ENCODE measurements around the gene NKD1. TPM values are rescaled to one million over a fixed set of nuclear protein-coding genes. Genes with fewer than 3 reads are reported as not detected.

The NKD1 gene
- total RNA-seq: 10 to 100 TPM in 1 of 2 donors, 1 to 10 TPM in 1; 7.0 to 13.8 TPM

GRCh38 chr16:50548125-50548908 is at the start of gene NKD1:
Gene NKD1, plus strand, starts transcription at chr16:50548396. Its CDS starts 158 bp downstream, at chr16:50548554.
- peak; percentile 68 for DNase-seq (ENCODE audit: low spot score)
- Histone ChIP-seq H3K4me1 (replicated peaks) (no peaks in the 10 kb centered on the region), H3K4me3 (peak within 1 kb of the TSS; percentile 63 to 77), H3K9me3 (no peaks in the 10 kb centered on the region), H3K36me3 (no peaks in the 10 kb centered on the region), H3K27ac (peak within 1 kb of the TSS; percentile 41 to 72), H3K27me3 (replicated peaks; ENCODE audit: insufficient read depth) (no peaks in the 10 kb centered on the region)
- intact Hi-C loops (cut with DNase I): loop anchor here (5.0 to 10.0 kb wide), 4 partner anchors 44 to 256 kb away; no protein-coding TSS in a partner anchor
- TF ChIP-seq CTCF (IDR thresholded peaks at IDR 0.05) (peak in 1 of 4 experiments; percentile 2), POLR2AphosphoS5 (IDR thresholded peaks at IDR 0.05) (no peak), POLR2A (IDR thresholded peaks at IDR 0.05) (no peak)
- WGBS: under 1% methylated on average over 96 of the region's 113 CpGs

- Histone ChIP-seq H3K36me3 (no peaks in the 10 kb centered on the region), H3K27ac (no peak overlapping the region), H3K4me1 (replicated peaks) (no peaks in the 10 kb centered on the region), H3K9me3 (no peaks in the 10 kb centered on the region), H3K27me3 (replicated peaks; ENCODE audit: insufficient read depth) (no peaks in the 10 kb centered on the region), H3K4me3 (no peak overlapping the region)
- intact Hi-C loops (cut with DNase I): no loop called here
- DNase-seq (ENCODE audit: low spot score): no peak
- WGBS: 48% methylated on average over 12 of the region's 12 CpGs
- TF ChIP-seq POLR2A (IDR thresholded peaks at IDR 0.05) (no peak), CTCF (IDR thresholded peaks at IDR 0.05) (no peak), POLR2AphosphoS5 (IDR thresholded peaks at IDR 0.05) (no peak)
Measured at GRCh38 chr16:50498431-50499155, 49.6 kb upstream of the NKD1 start.

- Histone ChIP-seq H3K4me3 (no peak overlapping the region), H3K27me3 (replicated peaks; ENCODE audit: insufficient read depth) (no peaks in the 10 kb centered on the region), H3K36me3 (no peaks in the 10 kb centered on the region), H3K9me3 (no peaks in the 10 kb centered on the region), H3K27ac (no peak overlapping the region), H3K4me1 (replicated peaks) (no peaks in the 10 kb centered on the region)
- intact Hi-C loops (cut with DNase I): no loop called here
- 91% methylated on average over 2 of the region's 2 CpGs for WGBS
- DNase-seq (ENCODE audit: low spot score): no peak
- TF ChIP-seq POLR2AphosphoS5 (IDR thresholded peaks at IDR 0.05) (no peak), CTCF (IDR thresholded peaks at IDR 0.05) (no peak), POLR2A (IDR thresholded peaks at IDR 0.05) (no peak)
Measured at GRCh38 chr16:50499254-50499653, 48.9 kb upstream of the NKD1 start.

GRCh38 chr16:50500171-50500874 is 47.9 kb upstream of the NKD1 start:
- TF ChIP-seq CTCF (IDR thresholded peaks at IDR 0.05) (no peak), POLR2A (IDR thresholded peaks at IDR 0.05) (no peak), POLR2AphosphoS5 (IDR thresholded peaks at IDR 0.05) (no peak)
- intact Hi-C loops (cut with DNase I): no loop called here
- WGBS: 90% methylated on average over 7 of the region's 7 CpGs
- H3K27ac ChIP-seq: no peak overlapping the region
- H3K9me3 ChIP-seq: no peaks in the 10 kb centered on the region
- H3K36me3 ChIP-seq: no peaks in the 10 kb centered on the region
- H3K4me1 ChIP-seq (replicated peaks): no peaks in the 10 kb centered on the region
- H3K4me3 ChIP-seq: no peak overlapping the region
- DNase-seq (ENCODE audit: low spot score): no peak
- H3K27me3 ChIP-seq (replicated peaks; ENCODE audit: insufficient read depth): no peaks in the 10 kb centered on the region
